Endothelial cell of umbilical vein (primary cell): ENCODE data around the gene GPR146. TPM values are rescaled to one million over a fixed set of nuclear protein-coding genes. Genes with fewer than 3 reads are reported as not detected.

Experiments used
- BruUV-seq: library from RNA; stranded (reverse); fragments of 400-500 nt; replicated peaks from 2 replicates; lab custom pipeline; 2021; lab: Mats Ljungman, UMichigan
- CTCF ChIA-PET: fragments of 300-600, 350-600 bp; sonication (Branson Sonifier 250); formaldehyde crosslinking; loops from one replicate; lab custom pipeline; 2021; ENCODE audit warnings: antibody characterized with exemption, inconsistent platforms; lab: Charles Lee
- POLR2A ChIA-PET: fragments of 300-600, 350-600 bp; sonication (Branson Sonifier 250); formaldehyde crosslinking; loops from one replicate; lab custom pipeline; 2021; ENCODE audit warnings: antibody characterized with exemption, inconsistent platforms; lab: Charles Lee
- DNase-seq: peaks from one replicate; pipeline ENCODE4 v3.0.0-alpha.2; 2011; ENCODE audit warnings: low read depth, low spot score
- FAIRE-seq: peaks from 2 replicates; lab custom pipeline; 2011; peaks lifted over from hg19 to GRCh38; lab: Jason Lieb, UNC
- H2AFZ ChIP-seq: 2 replicates; pipeline ENCODE4 v1.6.0; 2012; ENCODE audit warnings: low read depth, low read length, control low read depth, inconsistent platforms
- H3K27ac ChIP-seq: 2 replicates; pipeline ENCODE4 v1.5.1; 2011; ENCODE audit warnings: low read depth, mild to moderate bottlenecking, control low read depth, low read length, moderate library complexity; ENCODE audit not compliant: insufficient read depth
- H3K27me3 ChIP-seq, 2 experiments: 2 replicates each; pipeline versions ENCODE4 v1.6.0 to v1.6.1; 2011; ENCODE audit warnings: low read length in 2 of 2, mixed read lengths in 1 of 2; ENCODE audit not compliant: control insufficient read depth in 2 of 2, insufficient read depth in 2 of 2
- H3K36me3 ChIP-seq, 2 experiments: 2 replicates in 1 of 2; 3 replicates in 1 of 2; pipeline ENCODE4 v1.5.1; 2011; ENCODE audit warnings: low read length in 2 of 2, mild to moderate bottlenecking in 1 of 2, moderate library complexity in 1 of 2; ENCODE audit not compliant: control insufficient read depth in 2 of 2, insufficient read depth in 2 of 2; ENCODE audit errors: extremely low read depth in 1 of 2
- H3K4me1 ChIP-seq: 3 replicates; pipeline ENCODE4 v1.5.1; 2011; ENCODE audit warnings: mild to moderate bottlenecking, low read length; ENCODE audit not compliant: control insufficient read depth, insufficient read depth; ENCODE audit errors: extremely low read depth
- H3K4me2 ChIP-seq: 2 replicates; pipeline ENCODE4 v1.6.1; 2011; ENCODE audit warnings: low read length, control low read depth, mixed read lengths; ENCODE audit not compliant: insufficient read depth
- H3K4me3 ChIP-seq, 3 experiments: fragments of 200-600 bp in 1 of 3; sonication (generic), shearing (Covaris generic) in 1 of 3; replicated peaks in 1 of 3; 2 replicates each; pipeline ENCODE4 v1.5.1; 2011 to 2016; ENCODE audit warnings: control low read depth in 3 of 3, low read length in 3 of 3, mild to moderate bottlenecking in 2 of 3, inconsistent platforms in 1 of 3, low read depth in 1 of 3, moderate library complexity in 1 of 3; ENCODE audit not compliant: insufficient read depth in 1 of 3
- H3K79me2 ChIP-seq: 2 replicates; pipeline ENCODE4 v1.6.0; 2012; ENCODE audit warnings: low read length, inconsistent platforms; ENCODE audit not compliant: control insufficient read depth, insufficient read depth
- H3K9ac ChIP-seq: replicated peaks from 2 replicates; pipeline ENCODE3; 2011; ENCODE audit warnings: low read length, control low read depth; ENCODE audit not compliant: insufficient read depth; ENCODE audit errors: extremely low read depth
- H3K9me1 ChIP-seq: replicated peaks from 3 replicates; pipeline ENCODE4 v1.6.0; 2011; ENCODE audit warnings: mild to moderate bottlenecking, low read length; ENCODE audit not compliant: control insufficient read depth, insufficient read depth; ENCODE audit errors: extremely low read depth
- H3K9me3 ChIP-seq: replicated peaks from 2 replicates; pipeline ENCODE4 v1.5.1; 2012; ENCODE audit warnings: low read length, inconsistent platforms; ENCODE audit not compliant: control insufficient read depth, insufficient read depth
- H4K20me1 ChIP-seq: replicated peaks from 2 replicates; pipeline ENCODE3; 2011; ENCODE audit warnings: mild to moderate bottlenecking, low read length; ENCODE audit not compliant: control insufficient read depth, insufficient read depth; ENCODE audit errors: extremely low read depth
- CTCF ChIP-seq, 2 donors: IDR thresholded peaks; 1 replicate in 1 of 2; 2 replicates in 1 of 2; pipeline ENCODE4 v1.5.1; 2011; ENCODE audit warnings: low read length in 2 of 2, mild to moderate bottlenecking in 2 of 2, moderate library complexity in 2 of 2, control low read depth in 1 of 2, inconsistent platforms in 1 of 2, low read depth in 1 of 2; ENCODE audit not compliant: insufficient read depth in 1 of 2; ENCODE audit errors: extremely low read depth in 1 of 2
- EZH2 ChIP-seq: IDR thresholded peaks from 2 replicates; pipeline ENCODE4 v1.6.1; 2012; ENCODE audit warnings: borderline replicate concordance, low read depth, mild to moderate bottlenecking, moderate library complexity, low read length, inconsistent platforms; ENCODE audit not compliant: severe bottlenecking
- FOS ChIP-seq: IDR thresholded peaks from 2 replicates; pipeline ENCODE4 v1.6.1; 2011; ENCODE audit warnings: mild to moderate bottlenecking, low read length, moderate library complexity, borderline replicate concordance; ENCODE audit not compliant: insufficient read depth
- GATA2 ChIP-seq: IDR thresholded peaks from 2 replicates; pipeline ENCODE4 v1.7.0; 2011; ENCODE audit warnings: low read depth, mild to moderate bottlenecking, moderate library complexity, mixed read lengths, low read length; ENCODE audit not compliant: insufficient read length, insufficient read depth
- JUN ChIP-seq: IDR thresholded peaks from 2 replicates; pipeline ENCODE4 v1.6.1; 2011; ENCODE audit warnings: borderline replicate concordance, low read depth; ENCODE audit not compliant: insufficient read length, insufficient read depth
- MAX ChIP-seq: IDR thresholded peaks from 2 replicates; pipeline ENCODE4 v1.6.1; 2011; ENCODE audit not compliant: insufficient read depth, insufficient read length
- MYC ChIP-seq: IDR thresholded peaks from one replicate; pipeline ENCODE4 v1.6.1; 2011; ENCODE audit warnings: mild to moderate bottlenecking, low read depth, low read length
- POLR2A ChIP-seq: IDR thresholded peaks from 2 replicates; pipeline ENCODE4 v1.6.1; 2012; ENCODE audit warnings: low read depth, mild to moderate bottlenecking, control low read depth, low read length
- POLR2AphosphoS5 ChIP-seq: IDR thresholded peaks from 2 replicates; pipeline ENCODE4 v1.6.1; 2012; ENCODE audit warnings: low read depth, mild to moderate bottlenecking, control low read depth, low read length, moderate library complexity; ENCODE audit not compliant: insufficient read depth
- dilution Hi-C: fragments of 300-500 bp; cut with MboI; formaldehyde crosslinking; loops from one replicate; pipeline ENCODE4 v1.15.0; 2019; ENCODE audit warnings: low sequenced_read_pairs; ENCODE audit not compliant: extremely low pct_ligation_motif_present
- intact Hi-C: fragments of 100-400 bp; cut with micrococcal nuclease; formaldehyde crosslinking; loops from one replicate; pipeline ENCODE4 v1.10.0; 2022
- polyA plus RNA-seq, 4 experiments: library from polyadenylated mRNA; depleted of rRNA in 3 of 4; stranded (reverse) in 3 of 4; unstranded in 1 of 4; fragments of >200 nt; gene quantifications; 2 replicates each; pipeline versions ENCODE4 v1.2.1 to v1.2.3, GENCODE V29; 2011 to 2012; ENCODE audit warnings: missing spikeins in 1 of 4
- total RNA-seq: library from RNA; stranded (reverse); gene quantifications from 2 replicates; pipeline ENCODE4 v1.2.3, GENCODE V29; 2021

The GPR146 gene
- total and polyA plus RNA-seq, 2 donors (not counting 3 experiments of a cell fraction or from before 2014, with no cell fraction given), result 18.5 to 44.8 TPM

- H3K79me2 ChIP-seq, result no peaks in the 10 kb centered on the region
- peak overlapping the region; percentile 85 for H3K9ac ChIP-seq
- peak; percentile 52 for FAIRE-seq
- ChIA-PET CTCF (interaction anchor here (0.9 to 4.6 kb wide), 12 partner anchors 10 to 80 kb away, joined by 3 to 46 read pairs (median 9); no protein-coding TSS in a partner anchor), POLR2A (no interaction called here)
- no TSS peak for BruUV-seq
- no peak for DNase-seq
- H4K20me1 ChIP-seq, result no peaks in the 10 kb centered on the region
- H3K4me3 ChIP-seq, result peak overlapping the region; percentile 16 to 57 (median 22)
- TF ChIP-seq POLR2AphosphoS5 (no peak), GATA2 (no peak), CTCF (IDR thresholded peaks at IDR 0.05; ENCODE audit: extremely low read depth in 1 of 2, insufficient read depth in 1 of 2, low read depth in 1 of 2, low read length in 2 of 2) (no peak), EZH2 (no peak), JUN (no peak), POLR2A (no peak), MYC (no peak), MAX (no peak), FOS (no peak)
- H3K27ac ChIP-seq, result peak overlapping the region; percentile 54
- intact Hi-C loops, result loop anchor here (1.0 to 2.0 kb wide), 2 partner anchors 17 to 50 kb away; no protein-coding TSS in a partner anchor
- H2AFZ ChIP-seq, result peak overlapping the region; percentile 55
- H3K9me1 ChIP-seq, result no peaks in the 10 kb centered on the region
- H3K9me3 ChIP-seq, result no peaks in the 10 kb centered on the region
- H3K4me1 ChIP-seq, result peaks cover 16% of the 10 kb centered on the region
- H3K27me3 ChIP-seq, result no peaks in the 10 kb centered on the region
- no peaks in the 10 kb centered on the region for H3K36me3 ChIP-seq
- peak overlapping the region; percentile 86 for H3K4me2 ChIP-seq
- dilution Hi-C loops, result no loop called here
These were observed 676 bp upstream of the GPR146 start for GRCh38 chr7:1043552-1044188.
